Epithelial cell of proximal tubule (primary cell): ENCODE measurements around the gene DDHD1. TPM values are rescaled to one million over a fixed set of nuclear protein-coding genes. Genes with fewer than 3 reads are reported as not detected.

Experiments
- DNase-seq: peaks from one replicate; pipeline ENCODE4 v3.0.0-alpha.2; 2011; ENCODE audit warnings: low read depth
- H3K4me3 ChIP-seq: 2 replicates; pipeline ENCODE4 v1.5.1; 2011; ENCODE audit warnings: low read depth, mild to moderate bottlenecking, low read length
- total RNA-seq: library from RNA; depleted of rRNA; stranded (reverse); fragments of >200 nt; gene quantifications from 2 replicates; pipeline ENCODE4 v1.2.3, GENCODE V29; 2015
- TF ChIP-seq, protein P1 (sequence below): conservative IDR thresholded peaks from 2 replicates; pipeline ENCODE4 v1.5.1; 2012; ENCODE audit warnings: low read depth, mild to moderate bottlenecking, low read length

Gene DDHD1
- total RNA-seq, 1 donor from 2014 or later, result 4.1 TPM

DNA sequence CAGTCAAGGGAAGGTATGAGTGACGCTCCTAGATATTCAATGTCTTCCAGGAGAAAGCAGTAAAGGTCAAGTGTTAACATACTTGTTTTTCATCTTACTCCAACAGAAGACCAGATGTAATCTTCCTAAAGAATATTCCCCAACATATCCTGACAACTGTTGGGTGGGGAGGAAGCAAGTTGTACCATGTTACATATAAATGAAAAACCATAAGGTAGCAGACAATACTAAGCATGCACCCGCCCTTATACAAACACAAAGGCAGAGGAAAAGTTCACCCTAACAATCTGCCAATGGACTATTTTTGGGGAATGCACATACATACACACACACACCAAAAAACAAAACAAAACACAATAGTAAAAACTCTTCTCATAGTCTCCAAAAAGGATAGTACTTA, 112.1 kb downstream of the DDHD1 start:
- TF ChIP-seq, protein P1, sequence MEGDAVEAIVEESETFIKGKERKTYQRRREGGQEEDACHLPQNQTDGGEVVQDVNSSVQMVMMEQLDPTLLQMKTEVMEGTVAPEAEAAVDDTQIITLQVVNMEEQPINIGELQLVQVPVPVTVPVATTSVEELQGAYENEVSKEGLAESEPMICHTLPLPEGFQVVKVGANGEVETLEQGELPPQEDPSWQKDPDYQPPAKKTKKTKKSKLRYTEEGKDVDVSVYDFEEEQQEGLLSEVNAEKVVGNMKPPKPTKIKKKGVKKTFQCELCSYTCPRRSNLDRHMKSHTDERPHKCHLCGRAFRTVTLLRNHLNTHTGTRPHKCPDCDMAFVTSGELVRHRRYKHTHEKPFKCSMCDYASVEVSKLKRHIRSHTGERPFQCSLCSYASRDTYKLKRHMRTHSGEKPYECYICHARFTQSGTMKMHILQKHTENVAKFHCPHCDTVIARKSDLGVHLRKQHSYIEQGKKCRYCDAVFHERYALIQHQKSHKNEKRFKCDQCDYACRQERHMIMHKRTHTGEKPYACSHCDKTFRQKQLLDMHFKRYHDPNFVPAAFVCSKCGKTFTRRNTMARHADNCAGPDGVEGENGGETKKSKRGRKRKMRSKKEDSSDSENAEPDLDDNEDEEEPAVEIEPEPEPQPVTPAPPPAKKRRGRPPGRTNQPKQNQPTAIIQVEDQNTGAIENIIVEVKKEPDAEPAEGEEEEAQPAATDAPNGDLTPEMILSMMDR, result no peak
- no peak overlapping the region for H3K4me3 ChIP-seq
- no peak for DNase-seq

DNA sequence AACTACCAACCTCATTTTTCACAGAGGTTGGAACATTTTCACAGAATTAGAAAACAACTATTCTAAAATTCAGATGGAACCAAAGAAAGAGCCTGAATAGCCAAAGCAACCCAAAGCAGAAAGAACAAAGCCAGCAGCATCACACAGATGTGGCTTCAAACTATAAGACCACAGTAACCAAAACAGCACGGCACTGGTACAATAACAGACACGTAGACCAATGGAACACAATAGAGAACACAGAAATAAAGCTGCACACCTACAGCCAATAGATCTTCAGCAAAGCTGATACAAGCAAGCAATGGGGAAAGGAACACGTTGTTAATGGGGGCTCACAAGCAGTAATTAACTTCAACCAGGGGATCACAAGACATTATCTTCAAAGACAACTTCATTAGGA, 114.5 kb downstream of the DDHD1 start:
- no peak for DNase-seq
- TF ChIP-seq, protein P1, result no peak
- no peak overlapping the region for H3K4me3 ChIP-seq

DNA sequence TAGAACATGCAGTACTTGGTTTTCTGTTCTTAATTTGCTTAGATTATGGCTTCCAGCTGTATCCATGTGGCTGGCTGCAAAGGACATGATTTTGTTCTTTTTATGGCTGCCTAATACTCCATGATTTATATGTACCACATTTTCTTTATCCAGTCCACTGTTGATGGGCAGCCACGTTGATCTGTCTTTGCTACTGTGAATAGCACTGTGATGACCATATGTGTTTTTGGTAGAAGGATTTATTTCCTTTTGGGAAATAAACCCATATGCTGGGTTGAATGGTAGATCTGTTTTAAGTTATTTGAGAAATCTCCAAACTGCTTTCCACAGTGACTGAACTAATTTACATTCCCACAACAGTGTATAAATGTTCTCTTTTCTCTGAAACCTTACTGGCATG, 116.1 kb downstream of the DDHD1 start:
- no peak for DNase-seq
- no peak overlapping the region for H3K4me3 ChIP-seq
- TF ChIP-seq, protein P1, result no peak

DNA sequence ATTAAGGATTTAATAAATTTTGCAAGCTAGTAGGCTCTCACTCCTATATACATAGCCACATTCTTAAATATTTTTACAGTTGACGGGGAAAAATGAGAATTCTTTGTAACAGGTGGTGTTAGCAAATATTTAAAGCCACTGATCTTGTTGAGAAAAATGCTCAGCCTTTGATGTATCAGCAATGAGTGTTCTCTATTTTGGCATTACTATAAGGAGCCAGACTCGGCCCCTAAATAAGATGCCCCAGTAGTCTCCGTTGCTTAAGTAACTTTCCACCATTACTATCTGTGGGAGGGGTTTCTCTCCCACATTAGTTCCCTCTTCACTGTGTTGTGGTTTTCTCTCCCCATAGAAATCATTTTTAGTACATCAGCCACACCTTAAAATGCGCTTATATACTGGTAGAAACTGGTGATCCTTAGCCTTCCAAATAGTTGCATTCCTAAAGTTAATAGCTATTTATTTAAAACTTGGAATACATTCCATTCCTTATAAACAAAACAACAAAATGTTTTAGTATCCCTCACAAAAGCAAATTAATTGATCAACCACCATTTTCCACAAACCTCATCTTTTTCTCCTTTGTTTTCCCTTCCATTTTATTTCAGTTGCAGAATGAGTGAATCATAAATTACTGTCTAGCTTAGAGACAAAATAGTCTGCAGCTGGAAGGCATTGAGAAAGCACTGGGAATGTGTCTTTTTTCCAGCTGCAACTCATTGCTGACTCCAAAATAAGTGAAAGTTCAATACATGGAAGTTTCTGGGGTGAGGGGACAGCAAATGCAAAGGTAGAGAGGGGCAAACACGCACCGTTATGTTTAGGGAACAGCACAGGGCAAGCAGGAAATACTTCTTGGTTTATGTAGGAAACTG, 117.5 kb downstream of the DDHD1 start:
- DNase-seq, result no peak
- H3K4me3 ChIP-seq, result no peak overlapping the region
- TF ChIP-seq, protein P1, result no peak

DNA sequence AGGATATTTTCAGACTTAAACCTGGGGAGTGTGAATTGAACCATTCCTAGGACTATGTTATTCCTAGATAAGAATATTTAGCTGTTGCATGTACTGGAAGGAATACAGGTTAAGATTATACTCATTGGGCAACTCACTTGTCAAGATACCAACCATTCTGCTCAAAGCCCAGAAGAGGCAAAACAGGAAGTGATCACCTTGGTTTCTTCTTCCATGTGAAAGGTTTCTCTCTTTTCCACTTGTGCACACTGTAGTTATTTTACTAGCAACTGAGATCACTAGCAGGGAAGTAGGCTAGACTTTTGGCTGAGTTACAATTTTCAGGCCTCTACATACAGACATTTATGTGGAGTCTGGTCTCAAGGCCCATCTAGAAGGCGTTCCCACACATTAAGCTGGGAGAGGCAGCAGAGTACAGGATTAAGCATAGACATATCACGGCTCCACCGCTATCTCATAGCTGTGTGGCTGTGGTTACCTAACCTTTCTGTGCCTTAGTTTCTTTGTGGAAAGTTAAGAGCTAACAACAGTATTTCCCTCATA, 118.4 kb downstream of the DDHD1 start:
- TF ChIP-seq, protein P1, result no peak
- no peak for DNase-seq
- H3K4me3 ChIP-seq, result no peak overlapping the region

DNA sequence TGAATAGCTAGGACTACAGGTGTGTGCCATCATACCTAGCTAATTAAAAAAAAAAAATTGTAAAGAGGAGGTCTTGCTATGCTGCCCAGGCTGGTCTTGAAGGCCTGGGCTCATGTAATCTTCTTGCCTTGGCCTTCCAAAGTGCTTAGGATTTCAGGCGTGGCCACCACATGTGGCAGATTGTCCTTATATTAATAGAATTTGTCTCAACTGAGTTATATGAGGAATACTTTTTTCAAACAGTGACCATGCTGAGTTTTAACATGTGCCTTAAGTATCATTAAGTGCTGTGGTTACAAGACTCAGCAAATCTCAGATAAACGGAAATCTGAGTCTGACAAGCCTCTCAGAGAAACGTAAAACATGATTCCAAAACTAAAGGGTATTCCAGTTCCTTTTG, 119.1 kb downstream of the DDHD1 start:
- TF ChIP-seq, protein P1, result no peak
- no peak for DNase-seq
- H3K4me3 ChIP-seq, result no peak overlapping the region
